Stimulated activated effector memory CD8-positive, alpha-beta T cell treated with anti-CD3 and anti-CD28 coated beads, Interleukin-12 subunit alpha, Interleukin-12 subunit beta, amount 100 ng/mL, for 72 hours (primary cell): Measurements from ENCODE around the gene PDGFRB.

Source experiments
- ATAC-seq: fragments of 150-1000 bp; cut with Tn5 transposase; 2 replicates; pipeline ENCODE4 v1.10.0; 2021
- DNase-seq, 2 donors: peaks; one replicate each; pipeline ENCODE4 v3.0.0; 2021 to 2022; ENCODE audit warnings: low spot score in 2 of 2
- H3K27ac Mint-ChIP-seq: one replicate; pipeline ENCODE4 v1.8.0; 2022; ENCODE audit warnings: mild to moderate bottlenecking, mixed read lengths
- H3K36me3 Mint-ChIP-seq: one replicate; pipeline ENCODE4 v1.8.0; 2022; ENCODE audit warnings: mild to moderate bottlenecking, mixed read lengths
- H3K4me1 Mint-ChIP-seq: one replicate; pipeline ENCODE4 v1.8.0; 2022; ENCODE audit warnings: mixed read lengths
- H3K4me3 Mint-ChIP-seq: one replicate; pipeline ENCODE4 v1.8.0; 2022; ENCODE audit warnings: mild to moderate bottlenecking, mixed read lengths
- H3K9me3 Mint-ChIP-seq: one replicate; pipeline ENCODE4 v1.8.0; 2022; ENCODE audit warnings: mixed read lengths

The PDGFRB gene

DNA sequence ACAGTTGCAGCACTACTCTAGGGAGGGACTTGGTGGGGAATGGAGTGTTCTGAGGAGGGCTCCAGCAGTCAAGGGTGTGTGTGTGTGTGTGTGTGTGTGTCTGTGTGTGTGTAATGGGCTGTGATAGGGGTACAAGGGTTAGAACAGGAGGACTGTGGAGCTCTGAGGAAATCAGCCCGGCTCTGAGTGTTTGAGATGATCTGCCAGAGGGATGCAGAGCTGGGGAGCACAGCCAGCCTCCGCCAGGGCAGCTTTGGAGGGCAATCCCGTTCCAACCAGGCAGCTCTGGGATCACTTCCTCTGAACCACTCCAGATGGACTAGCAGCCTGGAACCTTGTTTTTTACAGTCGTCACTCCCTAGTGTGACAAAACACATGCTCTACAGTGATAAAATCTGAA is 31.3 kb upstream of the PDGFRB start:
- H3K9me3 Mint-ChIP-seq, result no peaks in the 10 kb centered on the region
- DNase-seq, result no peak
- no peaks in the 10 kb centered on the region for H3K4me1 Mint-ChIP-seq
- no peaks in the 10 kb centered on the region for H3K36me3 Mint-ChIP-seq
- H3K27ac Mint-ChIP-seq, result no peak overlapping the region
- ATAC-seq, result no peak
- no peak overlapping the region for H3K4me3 Mint-ChIP-seq

DNA sequence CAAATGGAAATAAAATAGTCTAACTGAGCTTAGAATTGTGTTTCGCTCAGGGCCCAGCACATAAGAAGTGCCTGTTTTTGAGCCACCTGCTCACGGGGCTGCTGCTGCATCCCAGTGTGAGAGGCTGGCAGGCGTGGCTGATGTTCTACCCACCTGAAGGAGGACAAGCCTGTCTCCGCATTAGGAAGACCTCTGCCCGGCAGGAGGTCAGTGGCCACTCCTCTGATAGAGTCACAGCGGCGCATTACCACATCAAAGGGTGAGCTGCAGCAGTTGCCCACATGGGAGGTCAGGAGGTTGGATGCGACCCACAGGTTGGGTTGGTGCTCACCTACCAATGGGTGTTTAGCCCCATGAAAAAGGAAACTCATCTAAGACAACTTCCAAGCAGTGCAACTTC is 30.5 kb upstream of the PDGFRB start:
- DNase-seq (no peak), ATAC-seq (no peak)
- Mint-ChIP-seq H3K36me3 (no peaks in the 10 kb centered on the region), H3K27ac (no peak overlapping the region), H3K4me3 (no peak overlapping the region), H3K4me1 (no peaks in the 10 kb centered on the region), H3K9me3 (no peaks in the 10 kb centered on the region)

DNA sequence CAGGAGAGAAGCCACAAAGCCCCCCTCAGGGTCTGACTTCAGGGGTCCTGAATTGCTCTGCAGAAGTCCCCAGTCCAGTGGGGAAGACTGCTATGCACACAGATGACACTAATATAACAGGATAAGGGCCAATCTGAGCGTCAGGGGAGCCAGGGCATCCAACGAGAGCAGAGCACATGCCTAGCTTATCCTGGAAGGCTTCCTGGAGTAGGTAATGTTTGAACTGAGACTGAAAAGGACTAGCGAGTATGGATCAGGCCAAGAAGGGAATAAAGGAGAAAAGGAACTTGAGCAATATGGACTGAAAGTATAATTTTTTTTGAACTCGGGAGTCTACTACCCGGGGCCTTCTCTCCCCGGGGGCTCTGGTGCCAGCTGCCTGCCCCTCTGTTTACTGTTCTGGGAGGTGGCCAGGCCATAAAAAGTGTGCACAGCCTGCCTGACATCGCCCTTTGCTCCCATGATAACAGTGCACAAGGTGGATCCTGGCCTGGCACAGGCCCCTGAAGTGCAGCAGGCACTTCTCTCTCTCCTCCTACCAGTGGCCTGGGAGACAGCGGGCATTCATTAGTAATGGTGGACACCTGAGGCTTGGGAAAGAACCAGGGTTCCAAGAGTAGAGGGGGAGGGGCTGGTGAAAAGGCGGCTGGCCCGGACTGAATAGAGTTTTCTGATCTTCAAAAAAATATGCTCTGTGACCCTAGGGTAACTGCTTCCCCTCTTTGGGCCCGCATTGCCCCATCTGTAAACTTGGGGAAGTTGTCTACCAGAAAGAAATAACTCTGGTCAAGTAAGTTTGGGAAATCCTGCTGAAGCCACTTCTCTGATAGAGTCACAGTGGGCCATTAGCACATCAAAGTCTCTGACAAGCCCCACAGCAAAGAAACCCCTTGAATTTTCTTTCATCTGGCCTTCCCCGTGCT is 29.6 kb upstream of the PDGFRB start:
- ATAC-seq, result no peak
- no peaks in the 10 kb centered on the region for H3K4me1 Mint-ChIP-seq
- H3K9me3 Mint-ChIP-seq, result no peaks in the 10 kb centered on the region
- DNase-seq, result no peak
- H3K4me3 Mint-ChIP-seq, result no peak overlapping the region
- no peaks in the 10 kb centered on the region for H3K36me3 Mint-ChIP-seq
- no peak overlapping the region for H3K27ac Mint-ChIP-seq

DNA sequence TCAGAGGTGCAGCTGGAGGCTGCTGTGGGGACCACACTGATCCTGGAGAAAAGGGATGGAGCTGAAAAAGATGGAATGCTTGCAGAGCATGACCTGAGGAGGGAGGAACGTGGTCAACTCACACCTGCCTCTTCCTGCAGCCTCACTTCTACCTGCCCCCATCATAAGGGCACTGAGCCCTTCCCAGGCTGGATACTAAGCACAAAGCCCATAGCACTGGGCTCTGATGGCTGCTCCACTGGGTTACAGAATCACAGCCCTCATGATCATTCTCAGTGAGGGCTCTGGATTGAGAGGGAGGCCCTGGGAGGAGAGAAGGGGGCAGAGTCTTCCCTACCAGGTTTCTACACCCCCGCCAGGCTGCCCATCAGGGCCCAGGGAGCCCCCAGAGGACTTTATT is 28.4 kb upstream of the PDGFRB start:
- DNase-seq (no peak), ATAC-seq (no peak)
- H3K4me3 Mint-ChIP-seq, result no peak overlapping the region
- no peaks in the 10 kb centered on the region for H3K36me3 Mint-ChIP-seq
- no peaks in the 10 kb centered on the region for H3K9me3 Mint-ChIP-seq
- H3K27ac Mint-ChIP-seq, result no peak overlapping the region
- no peaks in the 10 kb centered on the region for H3K4me1 Mint-ChIP-seq

DNA sequence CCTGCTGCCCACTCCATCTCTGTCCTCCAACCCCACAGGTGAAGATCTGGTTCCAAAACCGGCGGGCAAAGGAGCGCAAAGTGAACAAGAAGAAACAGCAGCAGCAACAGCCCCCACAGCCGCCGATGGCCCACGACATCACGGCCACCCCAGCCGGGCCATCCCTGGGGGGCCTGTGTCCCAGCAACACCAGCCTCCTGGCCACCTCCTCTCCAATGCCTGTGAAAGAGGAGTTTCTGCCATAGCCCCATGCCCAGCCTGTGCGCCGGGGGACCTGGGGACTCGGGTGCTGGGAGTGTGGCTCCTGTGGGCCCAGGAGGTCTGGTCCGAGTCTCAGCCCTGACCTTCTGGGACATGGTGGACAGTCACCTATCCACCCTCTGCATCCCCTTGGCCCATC is 27.8 kb upstream of the PDGFRB start:
- Mint-ChIP-seq H3K27ac (no peak overlapping the region), H3K9me3 (no peaks in the 10 kb centered on the region)
- DNase-seq, result no peak

DNA sequence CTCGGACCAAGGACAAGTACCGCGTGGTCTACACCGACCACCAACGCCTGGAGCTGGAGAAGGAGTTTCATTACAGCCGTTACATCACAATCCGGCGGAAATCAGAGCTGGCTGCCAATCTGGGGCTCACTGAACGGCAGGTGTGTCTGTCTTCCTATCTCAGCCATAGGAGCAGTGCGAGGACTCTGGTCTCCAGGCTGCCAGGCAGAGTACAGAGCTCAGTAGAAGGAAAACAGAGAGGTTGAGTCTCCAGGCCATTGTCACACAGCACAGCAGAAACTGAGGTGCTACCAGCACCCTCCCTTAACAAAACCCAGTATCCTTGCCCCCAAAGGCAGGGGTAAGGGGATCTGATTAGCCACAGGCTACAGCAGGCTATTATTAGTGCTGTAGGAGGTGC is 27.1 kb upstream of the PDGFRB start:
- Mint-ChIP-seq H3K4me3 (no peak overlapping the region), H3K9me3 (no peaks in the 10 kb centered on the region), H3K4me1 (no peaks in the 10 kb centered on the region), H3K36me3 (no peaks in the 10 kb centered on the region), H3K27ac (no peak overlapping the region)
- DNase-seq, result no peak
- no peak for ATAC-seq

More for the DNA sequence above, 27.8 kb upstream of the PDGFRB start:
- Mint-ChIP-seq H3K4me1 (no peaks in the 10 kb centered on the region), H3K36me3 (no peaks in the 10 kb centered on the region), H3K4me3 (no peak overlapping the region)
- no peak for ATAC-seq

DNA sequence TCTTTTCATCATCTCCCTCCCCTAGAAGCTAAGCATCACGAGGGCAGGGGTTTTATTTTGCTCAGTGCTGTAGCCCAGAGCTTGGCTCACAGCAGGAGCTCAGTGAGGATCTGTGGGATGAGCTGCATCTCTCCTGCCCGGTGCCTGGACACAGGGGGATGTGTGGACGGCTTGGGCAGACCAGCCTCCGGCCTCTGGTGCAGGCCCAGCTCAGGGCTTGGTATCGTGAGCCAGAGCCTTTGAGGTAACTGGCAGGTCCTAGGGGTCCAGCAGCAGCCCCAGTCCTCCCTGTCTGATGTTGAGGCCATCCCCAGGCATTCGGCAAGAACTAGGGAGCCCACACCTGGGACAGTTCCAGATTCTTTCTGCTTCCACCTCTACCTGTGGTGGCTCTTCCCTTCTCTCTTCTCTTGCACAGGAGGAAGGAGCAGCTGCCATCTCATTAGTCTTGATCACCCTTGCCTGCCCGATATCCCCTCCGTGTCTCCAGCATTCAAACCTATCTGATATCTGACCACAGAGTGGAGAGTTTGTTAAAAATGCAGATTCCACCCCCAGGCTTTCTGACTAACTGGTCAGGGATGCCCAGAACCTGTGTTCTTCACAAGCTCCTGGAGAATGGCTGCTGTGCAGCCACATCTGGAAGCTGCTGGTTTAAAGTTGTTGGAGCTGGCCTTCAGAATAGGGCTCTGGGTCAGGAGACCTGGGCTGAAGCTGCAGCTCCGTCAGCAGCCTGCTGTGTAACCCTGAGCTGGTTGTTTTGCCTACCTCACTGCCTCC is 26.3 kb upstream of the PDGFRB start:
- no peaks in the 10 kb centered on the region for H3K36me3 Mint-ChIP-seq
- H3K4me3 Mint-ChIP-seq, result no peak overlapping the region
- no peak overlapping the region for H3K27ac Mint-ChIP-seq
- no peaks in the 10 kb centered on the region for H3K4me1 Mint-ChIP-seq
- ATAC-seq (no peak), DNase-seq (no peak)
- H3K9me3 Mint-ChIP-seq, result no peaks in the 10 kb centered on the region

DNA sequence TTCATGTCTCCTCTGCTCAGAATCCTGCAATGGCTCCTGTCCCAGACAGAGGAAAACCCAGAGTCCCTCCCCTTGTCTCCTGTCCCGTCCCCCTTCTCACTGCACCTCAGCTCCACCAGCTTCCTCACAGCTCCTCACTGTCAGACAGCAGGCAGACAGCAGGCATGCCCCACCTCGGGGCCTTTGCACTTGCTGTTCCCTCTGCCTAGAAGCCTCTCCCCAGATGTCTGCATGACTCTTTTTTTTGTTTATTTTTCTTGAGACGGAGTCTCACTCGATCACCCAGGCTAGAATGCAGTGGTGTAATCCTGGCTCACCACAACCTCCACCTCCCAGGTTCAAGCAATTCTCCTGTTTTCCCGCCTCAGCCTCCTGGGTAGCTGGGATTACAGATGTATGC is 25.4 kb upstream of the PDGFRB start:
- no peaks in the 10 kb centered on the region for H3K4me1 Mint-ChIP-seq
- peak overlapping the region; percentile 23 for H3K27ac Mint-ChIP-seq
- ATAC-seq, result no peak
- H3K36me3 Mint-ChIP-seq, result no peaks in the 10 kb centered on the region
- DNase-seq, result no peak
- no peak overlapping the region for H3K4me3 Mint-ChIP-seq
- H3K9me3 Mint-ChIP-seq, result no peaks in the 10 kb centered on the region

DNA sequence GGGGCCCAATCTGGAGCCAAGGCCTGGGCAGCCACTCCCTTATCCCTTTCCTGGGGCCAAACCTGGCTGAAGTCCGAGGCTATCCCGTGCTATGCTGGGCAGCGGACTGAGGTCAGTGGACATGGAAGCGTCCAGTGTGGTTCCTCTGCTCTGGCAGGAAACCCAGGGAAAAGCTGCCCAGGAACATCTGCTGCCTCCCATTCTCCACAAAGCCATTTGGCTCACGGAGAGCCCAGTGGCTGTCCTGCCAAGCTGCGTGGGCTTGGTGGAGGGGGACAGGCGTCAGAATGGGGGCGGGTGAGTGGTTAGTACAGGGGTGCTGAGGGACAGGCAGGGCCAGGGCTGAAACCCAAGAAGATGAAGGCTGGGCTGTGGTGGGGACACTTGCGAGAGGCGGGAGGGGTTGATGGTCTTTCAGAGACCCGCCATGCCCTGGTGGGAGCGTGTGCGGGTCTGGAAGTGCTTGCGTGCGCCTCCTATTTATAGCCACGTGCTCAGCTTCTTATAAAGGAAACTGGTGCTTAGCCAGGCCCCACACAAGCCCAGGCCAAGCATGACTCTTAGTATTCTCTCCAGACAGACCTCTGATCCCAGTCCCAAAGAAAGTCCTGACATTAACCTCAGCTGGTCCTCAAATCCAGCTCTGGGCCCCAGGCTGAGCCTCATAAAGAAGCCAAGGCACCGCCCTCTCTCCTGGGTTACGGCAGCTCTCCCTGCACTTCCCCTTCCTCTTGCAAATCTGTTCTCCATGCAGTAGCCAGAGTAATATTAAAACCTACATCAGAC is 24.8 kb upstream of the PDGFRB start:
- no peaks in the 10 kb centered on the region for H3K4me1 Mint-ChIP-seq
- DNase-seq, result no peak
- H3K36me3 Mint-ChIP-seq, result no peaks in the 10 kb centered on the region
- ATAC-seq, result no peak
- H3K27ac Mint-ChIP-seq, result peak overlapping the region; percentile 23
- H3K4me3 Mint-ChIP-seq, result no peak overlapping the region
- no peaks in the 10 kb centered on the region for H3K9me3 Mint-ChIP-seq

DNA sequence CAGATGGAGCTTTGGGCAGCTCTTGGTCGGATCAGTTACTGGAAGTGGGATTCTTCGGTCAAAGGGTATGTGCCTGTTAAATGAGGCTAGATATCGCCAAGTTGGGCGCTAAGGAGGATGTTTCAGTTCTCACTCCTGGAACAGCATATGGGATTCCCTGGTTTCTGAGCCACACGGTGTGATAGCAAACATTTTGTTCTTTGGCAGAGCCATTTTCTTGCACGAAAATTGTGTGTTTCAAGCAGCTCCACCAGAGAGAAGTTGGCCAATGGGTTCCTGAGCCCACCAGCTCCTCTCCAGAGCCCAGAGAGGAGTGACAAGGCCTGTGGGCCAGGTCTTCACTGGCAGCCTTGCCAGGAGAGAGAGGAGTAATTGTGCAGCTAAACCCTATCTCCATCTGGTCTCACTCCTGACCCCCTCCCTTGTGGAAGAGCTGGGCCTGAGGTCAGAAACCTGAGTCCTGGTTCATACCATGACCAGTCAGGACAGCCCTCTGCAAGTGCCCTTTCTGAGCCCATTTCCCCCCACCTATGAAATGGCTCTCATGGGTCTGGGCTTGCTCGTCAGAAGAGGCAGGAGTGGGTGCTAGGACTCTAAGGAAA is 23.5 kb upstream of the PDGFRB start:
- Mint-ChIP-seq H3K4me3 (no peak overlapping the region), H3K27ac (no peak overlapping the region), H3K9me3 (no peaks in the 10 kb centered on the region), H3K4me1 (no peaks in the 10 kb centered on the region), H3K36me3 (no peaks in the 10 kb centered on the region)
- no peak for ATAC-seq
- no peak for DNase-seq

DNA sequence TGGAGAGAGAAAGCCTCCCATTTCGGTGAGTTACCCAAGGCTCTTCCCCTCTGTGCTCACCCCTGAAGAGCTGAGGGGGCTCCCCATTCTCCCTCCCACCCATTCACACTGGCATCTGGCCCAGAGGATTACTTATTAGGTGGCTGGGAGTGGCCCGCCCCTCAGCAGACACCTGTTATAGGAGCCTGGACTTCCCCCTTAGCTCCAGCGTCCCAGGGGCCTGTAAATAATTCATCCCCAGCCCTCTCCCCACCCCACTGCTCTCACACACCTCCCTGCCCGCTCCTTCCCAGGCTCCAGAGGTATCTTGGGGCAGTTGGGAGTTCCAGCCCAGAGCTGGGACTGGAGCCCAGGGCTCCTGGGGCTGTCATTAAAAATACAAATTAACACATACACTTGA is 22.6 kb upstream of the PDGFRB start:
- Mint-ChIP-seq H3K4me3 (no peak overlapping the region), H3K9me3 (no peaks in the 10 kb centered on the region), H3K36me3 (no peaks in the 10 kb centered on the region), H3K4me1 (no peaks in the 10 kb centered on the region), H3K27ac (no peak overlapping the region)
- DNase-seq (no peak), ATAC-seq (no peak)

DNA sequence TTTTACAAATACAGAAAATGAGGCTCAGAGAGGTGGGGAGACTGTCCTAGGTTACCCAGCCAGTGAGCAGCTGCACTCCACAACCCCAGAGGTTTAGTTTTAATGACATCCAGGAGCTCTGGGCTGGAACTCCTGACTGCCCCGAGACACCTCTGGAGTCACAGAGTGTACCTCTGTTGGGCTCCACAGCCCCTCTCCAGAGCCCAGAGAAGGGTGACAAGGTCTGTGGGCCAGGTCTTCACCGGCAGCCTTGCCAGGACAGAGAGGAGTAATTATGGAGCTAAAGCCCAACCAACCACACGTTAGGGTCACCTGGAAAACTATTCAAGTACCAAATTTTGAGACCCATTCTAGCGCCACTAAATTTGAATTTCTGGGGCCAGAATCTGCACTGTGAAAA is 22.1 kb upstream of the PDGFRB start:
- Mint-ChIP-seq H3K9me3 (no peaks in the 10 kb centered on the region), H3K4me3 (no peak overlapping the region), H3K36me3 (no peaks in the 10 kb centered on the region), H3K27ac (no peak overlapping the region), H3K4me1 (no peaks in the 10 kb centered on the region)
- no peak for DNase-seq
- no peak for ATAC-seq

DNA sequence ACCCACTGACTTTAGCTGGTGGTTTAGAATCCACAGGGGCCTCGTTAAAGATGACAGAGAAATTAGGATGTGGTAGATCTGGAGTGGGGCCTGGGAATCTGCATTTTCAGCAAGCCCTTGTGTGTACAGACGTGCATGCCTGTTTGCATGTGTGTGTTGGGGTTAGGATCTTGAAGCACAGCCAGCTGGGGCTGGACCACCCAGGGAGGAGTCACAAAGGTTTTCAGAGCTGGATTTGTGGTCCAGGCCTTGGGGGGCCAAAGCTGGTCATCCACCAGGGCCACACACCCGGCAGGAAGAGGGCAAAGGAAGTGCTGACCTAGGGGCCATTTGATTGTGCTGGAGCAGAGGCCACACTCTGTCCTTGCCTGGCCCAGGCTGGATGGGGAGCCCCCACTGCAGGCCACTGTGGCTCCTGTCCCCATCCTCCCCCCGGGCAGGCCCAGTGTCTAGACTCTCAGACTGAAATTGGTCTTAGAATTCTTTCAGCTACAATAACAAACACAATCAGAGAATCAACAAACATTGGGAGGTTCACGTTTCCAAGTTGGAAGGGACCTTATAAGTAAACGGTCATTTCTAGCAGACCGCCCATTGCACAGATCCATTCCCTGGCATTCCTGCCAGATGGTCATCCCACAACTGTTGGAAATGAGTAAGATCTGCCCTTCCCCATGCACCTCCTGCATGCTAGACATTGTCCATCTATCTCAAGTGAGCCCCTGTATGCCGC is 21.3 kb upstream of the PDGFRB start:
- no peaks in the 10 kb centered on the region for H3K9me3 Mint-ChIP-seq
- ATAC-seq (no peak), DNase-seq (no peak)
- no peaks in the 10 kb centered on the region for H3K4me1 Mint-ChIP-seq
- no peaks in the 10 kb centered on the region for H3K36me3 Mint-ChIP-seq
- H3K4me3 Mint-ChIP-seq, result no peak overlapping the region
- H3K27ac Mint-ChIP-seq, result no peak overlapping the region

DNA sequence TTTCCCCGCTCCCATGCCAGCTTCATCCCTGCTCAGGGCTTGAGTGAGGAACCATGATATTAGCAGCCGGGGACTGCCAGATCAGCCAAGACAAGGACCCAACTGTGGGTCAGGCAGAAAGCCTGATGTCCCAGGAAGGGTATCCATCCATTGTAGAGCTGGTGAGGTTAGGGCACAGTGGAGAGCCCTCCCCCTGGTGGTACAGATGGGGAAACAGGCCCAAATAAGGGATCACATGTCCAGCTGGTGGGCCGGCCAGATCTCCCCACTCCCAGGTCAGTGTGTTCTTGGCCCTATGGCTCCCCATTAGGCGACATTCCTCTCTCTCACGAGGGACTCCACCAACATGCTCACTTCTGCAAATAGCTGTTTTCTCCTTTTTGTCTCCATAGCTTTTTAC is 19.9 kb upstream of the PDGFRB start:
- Mint-ChIP-seq H3K36me3 (no peaks in the 10 kb centered on the region), H3K27ac (no peak overlapping the region), H3K4me3 (no peak overlapping the region), H3K9me3 (no peaks in the 10 kb centered on the region), H3K4me1 (no peaks in the 10 kb centered on the region)
- ATAC-seq, result no peak
- no peak for DNase-seq

DNA sequence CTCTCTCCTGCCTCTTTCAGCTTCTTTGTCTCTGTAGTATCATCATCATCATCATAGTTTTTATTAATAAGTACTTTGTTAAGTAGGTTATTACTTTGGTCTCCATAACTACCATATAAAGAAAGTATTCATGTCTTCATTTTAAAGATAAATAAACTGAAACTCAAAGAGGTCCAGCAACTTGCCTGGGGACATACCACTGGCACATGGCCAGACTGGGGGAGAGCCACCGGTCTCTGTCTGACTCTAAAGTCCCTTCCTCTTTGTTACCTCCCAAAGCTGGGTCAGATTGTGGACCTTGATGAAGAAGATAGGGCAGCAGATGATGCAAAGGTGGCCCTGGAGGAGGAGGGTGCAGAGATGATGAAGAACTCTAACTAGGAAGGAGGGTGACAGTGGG is 19.4 kb upstream of the PDGFRB start:
- no peak overlapping the region for H3K4me3 Mint-ChIP-seq
- H3K4me1 Mint-ChIP-seq, result no peaks in the 10 kb centered on the region
- H3K9me3 Mint-ChIP-seq, result no peaks in the 10 kb centered on the region
- ATAC-seq, result no peak
- no peaks in the 10 kb centered on the region for H3K36me3 Mint-ChIP-seq
- H3K27ac Mint-ChIP-seq, result no peak overlapping the region
- no peak for DNase-seq
